NT2/D1 (cell line): ENCODE data around the gene TMEM61.

Source experiments
- SUZ12 ChIP-seq: IDR thresholded peaks from 2 replicates; pipeline ENCODE4 v1.6.1; 2011; ENCODE audit not compliant: insufficient read length, insufficient read depth; ENCODE audit errors: extremely low read depth
- YY1 ChIP-seq: IDR thresholded peaks from 2 replicates; pipeline ENCODE4 v1.6.1; 2011; ENCODE audit not compliant: insufficient read length, insufficient read depth
- ZNF274 ChIP-seq: IDR thresholded peaks from 2 replicates; pipeline ENCODE4 v1.6.1; 2011; ENCODE audit warnings: mild to moderate bottlenecking, low read depth, low read length

DNA sequence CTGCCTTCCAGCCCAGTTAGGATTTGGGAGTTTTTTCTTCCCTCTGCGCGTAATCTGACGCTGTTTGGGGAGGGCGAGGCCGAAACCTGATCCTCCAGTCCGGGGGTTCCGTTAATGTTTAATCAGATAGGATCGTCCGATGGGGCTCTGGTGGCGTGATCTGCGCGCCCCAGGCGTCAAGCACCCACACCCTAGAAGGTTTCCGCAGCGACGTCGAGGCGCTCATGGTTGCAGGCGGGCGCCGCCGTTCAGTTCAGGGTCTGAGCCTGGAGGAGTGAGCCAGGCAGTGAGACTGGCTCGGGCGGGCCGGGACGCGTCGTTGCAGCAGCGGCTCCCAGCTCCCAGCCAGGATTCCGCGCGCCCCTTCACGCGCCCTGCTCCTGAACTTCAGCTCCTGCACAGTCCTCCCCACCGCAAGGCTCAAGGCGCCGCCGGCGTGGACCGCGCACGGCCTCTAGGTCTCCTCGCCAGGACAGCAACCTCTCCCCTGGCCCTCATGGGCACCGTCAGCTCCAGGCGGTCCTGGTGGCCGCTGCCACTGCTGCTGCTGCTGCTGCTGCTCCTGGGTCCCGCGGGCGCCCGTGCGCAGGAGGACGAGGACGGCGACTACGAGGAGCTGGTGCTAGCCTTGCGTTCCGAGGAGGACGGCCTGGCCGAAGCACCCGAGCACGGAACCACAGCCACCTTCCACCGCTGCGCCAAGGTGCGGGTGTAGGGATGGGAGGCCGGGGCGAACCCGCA, 59.1 kb downstream of the TMEM61 start, which contains the start of gene PCSK9:
- no peak for TF ChIP-seq ZNF274
- no peak for TF ChIP-seq YY1
- TF ChIP-seq SUZ12: no peak
